Esophagus (tissue), 2 donors: Measurements from ENCODE around the gene DOCK10. TPM values are rescaled to one million over a fixed set of nuclear protein-coding genes. Genes with fewer than 3 reads are reported as not detected.

Experiments used
- H3K27ac ChIP-seq, 2 donors: one replicate each; pipeline ENCODE4 v1.5.1; 2013; ENCODE audit warnings: low read depth in 2 of 2, mild to moderate bottlenecking in 2 of 2, inconsistent platforms in 1 of 2, low read length in 1 of 2, moderate library complexity in 1 of 2
- H3K27me3 ChIP-seq, 2 donors: one replicate each; pipeline ENCODE4 v1.6.1; 2013; ENCODE audit warnings: low read length in 2 of 2, control low read depth in 1 of 2, mild to moderate bottlenecking in 1 of 2; ENCODE audit not compliant: insufficient read depth in 2 of 2, control insufficient read depth in 1 of 2
- H3K36me3 ChIP-seq, 2 donors: one replicate each; pipeline ENCODE4 v1.6.1; 2013; ENCODE audit warnings: low read length in 1 of 2; ENCODE audit not compliant: control insufficient read depth in 2 of 2, insufficient read depth in 2 of 2
- H3K4me1 ChIP-seq, 2 donors: one replicate each; pipeline ENCODE4 v1.6.1; 2013; ENCODE audit warnings: low read length in 1 of 2; ENCODE audit not compliant: control insufficient read depth in 2 of 2, insufficient read depth in 2 of 2
- H3K4me3 ChIP-seq, 2 donors: one replicate each; pipeline ENCODE4 v1.5.1; 2013; ENCODE audit warnings: low read length in 2 of 2, mild to moderate bottlenecking in 2 of 2, low read depth in 1 of 2, moderate library complexity in 1 of 2
- H3K9me3 ChIP-seq, 2 donors: one replicate each; pipeline ENCODE4 v1.6.1; 2013; ENCODE audit warnings: mild to moderate bottlenecking in 2 of 2, low read depth in 1 of 2, low read length in 1 of 2, moderate library complexity in 1 of 2; ENCODE audit not compliant: control insufficient read depth in 2 of 2, insufficient read depth in 1 of 2
- WGBS, 2 donors: extraction: QIAGEN DNeasy Blood & Tissue Kit; methylation state at CpG; one replicate each; pipeline ENCODE4 v1.1.7; 2013; 5-methylcytosine and 5-hydroxymethylcytosine counted together
- polyA plus RNA-seq, 2 donors: library from polyadenylated mRNA; stranded (reverse); fragments of 200-250 nt; gene quantifications; one replicate each; pipeline ENCODE4 v1.2.3, GENCODE V29; 2013
- donor health status: healthy with polysubstance abuse.
- donor health status: Bipolar disorder and iron deficiency.

DOCK10 gene
- polyA plus RNA-seq, 2 donors, result 1.7 to 2.5 TPM

- no peak overlapping the region for H3K27ac ChIP-seq
- H3K36me3 ChIP-seq, result no peaks in the 10 kb centered on the region
- no peaks in the 10 kb centered on the region for H3K27me3 ChIP-seq
- no peaks in the 10 kb centered on the region for H3K9me3 ChIP-seq
- H3K4me1 ChIP-seq, result no peaks in the 10 kb centered on the region
- no peak overlapping the region for H3K4me3 ChIP-seq
- 33 to 38% methylated on average over 3 of the region's 3 CpGs for WGBS, 2 donors
These were observed 263.8 kb downstream of the DOCK10 start for GRCh38 chr2:224778474-224778877.

- WGBS, 2 donors, result 66 to 70% methylated on average over 3 of the region's 3 CpGs
These were observed 264.7 kb downstream of the DOCK10 start for GRCh38 chr2:224777559-224777930.

GRCh38 chr2:224776795-224777558 is 265.3 kb downstream of the DOCK10 start:
- Histone ChIP-seq H3K4me1 (no peaks in the 10 kb centered on the region), H3K27ac (peak overlapping the region; percentile 71 to 79), H3K36me3 (no peaks in the 10 kb centered on the region), H3K9me3 (no peaks in the 10 kb centered on the region), H3K4me3 (no peak overlapping the region), H3K27me3 (no peaks in the 10 kb centered on the region)
- WGBS, 2 donors, result 72 to 80% methylated on average over 6 of the region's 6 CpGs

More at GRCh38 chr2:224777559-224777930, 264.7 kb downstream of the DOCK10 start:
- Histone ChIP-seq H3K9me3 (no peaks in the 10 kb centered on the region), H3K27ac (peak overlapping the region; percentile 71 to 79), H3K36me3 (no peaks in the 10 kb centered on the region), H3K4me3 (no peak overlapping the region), H3K4me1 (no peaks in the 10 kb centered on the region), H3K27me3 (no peaks in the 10 kb centered on the region)

- 65 to 88% methylated on average over 1 of the region's 1 CpG for WGBS, 2 donors
- Histone ChIP-seq H3K4me1 (no peaks in the 10 kb centered on the region), H3K36me3 (no peaks in the 10 kb centered on the region), H3K27me3 (no peaks in the 10 kb centered on the region), H3K4me3 (no peak overlapping the region), H3K27ac (no peak overlapping the region), H3K9me3 (no peaks in the 10 kb centered on the region)
These were observed 266.6 kb downstream of the DOCK10 start for GRCh38 chr2:224775647-224776046.

GRCh38 chr2:224774735-224775134 is 267.5 kb downstream of the DOCK10 start:
- Histone ChIP-seq H3K4me1 (no peaks in the 10 kb centered on the region), H3K4me3 (no peak overlapping the region), H3K27ac (no peak overlapping the region), H3K27me3 (no peaks in the 10 kb centered on the region), H3K9me3 (no peaks in the 10 kb centered on the region), H3K36me3 (peaks cover under 1 to 3% of the 10 kb centered on the region in 2 donors)
- WGBS, 2 donors, result 95 to 98% methylated on average over 15 of the region's 15 CpGs

GRCh38 chr2:224772494-224772893 is 269.8 kb downstream of the DOCK10 start:
- Histone ChIP-seq H3K4me1 (no peaks in the 10 kb centered on the region), H3K27me3 (no peaks in the 10 kb centered on the region), H3K27ac (no peak overlapping the region), H3K9me3 (no peaks in the 10 kb centered on the region), H3K36me3 (peaks cover 2 to 6% of the 10 kb centered on the region in 2 donors), H3K4me3 (no peak overlapping the region)
- WGBS, 2 donors, result 85 to 89% methylated on average over 1 of the region's 1 CpG

GRCh38 chr2:224769489-224769888 is 272.8 kb downstream of the DOCK10 start:
- no peaks in the 10 kb centered on the region for H3K4me1 ChIP-seq
- WGBS, 2 donors, result 90 to 94% methylated on average over 6 of the region's 6 CpGs
- no peak overlapping the region for H3K4me3 ChIP-seq
- H3K27ac ChIP-seq, result no peak overlapping the region
- peaks cover 2 to 6% of the 10 kb centered on the region in 2 donors for H3K36me3 ChIP-seq
- H3K27me3 ChIP-seq, result no peaks in the 10 kb centered on the region
- H3K9me3 ChIP-seq, result no peaks in the 10 kb centered on the region

- WGBS, 2 donors, result 91 to 92% methylated on average over 2 of the region's 2 CpGs
- no peaks in the 10 kb centered on the region for H3K9me3 ChIP-seq
- H3K4me1 ChIP-seq, result no peaks in the 10 kb centered on the region
- no peak overlapping the region for H3K27ac ChIP-seq
- peaks cover 2 to 3% of the 10 kb centered on the region in 2 donors for H3K36me3 ChIP-seq
- no peaks in the 10 kb centered on the region for H3K27me3 ChIP-seq
- H3K4me3 ChIP-seq, result no peak overlapping the region
These were observed 277.6 kb downstream of the DOCK10 start for GRCh38 chr2:224764565-224765236.

GRCh38 chr2:224757934-224758548 is 284.2 kb downstream of the DOCK10 start:
- Histone ChIP-seq H3K4me1 (no peaks in the 10 kb centered on the region), H3K36me3 (no peaks in the 10 kb centered on the region), H3K27ac (no peak overlapping the region), H3K27me3 (no peaks in the 10 kb centered on the region), H3K9me3 (peaks cover 6% of the 10 kb centered on the region in 2 donors), H3K4me3 (no peak overlapping the region)
- 81 to 90% methylated on average over 3 of the region's 3 CpGs for WGBS, 2 donors
